Loucy (cell line): Measurements from ENCODE around the gene GTF2A1.
"Not testable (repeated sequence)": the region's sequence is repeated elsewhere in the genome, so short reads cannot be mapped to it uniquely, and the experiment has no call there.

Source experiments
- CTCF ChIP-seq: fragments of 200-600 bp; sonication (generic); conservative IDR thresholded peaks from 2 replicates; pipeline ENCODE4 v1.5.1; 2014; ENCODE audit warnings: mild to moderate bottlenecking, antibody characterized with exemption, low read length
- EZH2phosphoT487 ChIP-seq: fragments of 200-600 bp; IDR thresholded peaks from 2 replicates; pipeline ENCODE4 v1.6.1; 2018; ENCODE audit warnings: antibody characterized with exemption, mild to moderate bottlenecking, moderate library complexity, borderline replicate concordance

GRCh38 chr14:81223788-81224187 is 3.0 kb upstream of the GTF2A1 start:
- not testable (repeated sequence) for TF ChIP-seq CTCF, EZH2phosphoT487
